ENCODE data around the gene GSG1L.

The GSG1L gene

DNA sequence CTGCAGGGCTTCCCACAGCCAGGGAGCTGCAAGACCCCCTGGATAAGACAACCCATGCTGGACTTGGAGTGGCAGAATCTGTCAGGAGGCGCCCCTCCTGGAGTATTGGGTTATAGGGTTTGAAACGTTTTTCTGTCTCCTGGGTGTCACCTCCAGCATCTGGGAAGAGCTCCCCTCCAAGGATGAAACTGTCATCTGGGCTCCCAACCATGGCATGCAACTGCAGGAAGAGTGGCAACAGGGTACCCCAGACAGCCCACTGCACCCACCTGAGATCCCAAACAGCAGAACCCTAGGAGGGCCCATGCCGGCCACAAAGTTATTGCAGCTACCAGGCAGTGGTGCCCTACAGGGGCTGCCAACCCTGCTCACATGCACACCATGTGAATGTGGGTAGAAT lies 636 bp upstream of the GSG1L start:
- no peak for DNase-seq (ENCODE audit: low read depth, low spot score)

DNA sequence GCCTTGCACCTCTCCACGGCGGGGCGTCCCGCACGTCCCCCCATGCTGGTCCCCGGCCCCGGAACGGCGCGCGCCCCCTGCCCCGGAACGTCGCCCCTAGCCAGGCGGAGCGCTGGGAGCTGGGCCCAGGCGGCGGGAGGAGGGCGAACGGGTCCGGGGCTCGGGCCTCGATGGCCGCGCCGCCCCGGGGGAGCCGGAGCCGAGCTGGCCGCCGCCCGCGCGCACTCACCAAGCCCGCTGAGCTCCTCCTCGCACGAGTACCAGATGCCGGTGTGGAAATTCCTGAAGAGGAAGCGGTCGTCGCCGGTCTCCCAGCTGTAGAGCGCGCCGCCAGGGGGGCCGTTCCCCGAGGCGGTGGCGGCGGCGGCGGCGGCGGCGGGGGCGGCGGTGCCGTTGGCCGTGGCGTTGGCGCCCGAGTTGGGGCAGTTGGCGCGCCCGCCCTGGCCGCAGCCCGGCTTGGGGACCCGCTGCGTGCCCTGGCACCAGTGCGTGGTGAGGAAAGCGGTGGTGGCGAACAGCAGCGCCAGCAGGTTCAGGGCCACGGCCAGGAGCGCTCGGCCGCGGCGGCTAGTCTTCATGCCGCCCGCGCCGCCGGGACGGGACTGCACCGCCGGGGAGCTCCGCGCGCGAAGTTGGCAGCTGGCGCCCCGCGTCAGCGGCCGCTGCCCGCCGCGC lies 530 bp downstream of the GSG1L start:
- DNase-seq (ENCODE audit: low read depth, low spot score): no peak

DNA sequence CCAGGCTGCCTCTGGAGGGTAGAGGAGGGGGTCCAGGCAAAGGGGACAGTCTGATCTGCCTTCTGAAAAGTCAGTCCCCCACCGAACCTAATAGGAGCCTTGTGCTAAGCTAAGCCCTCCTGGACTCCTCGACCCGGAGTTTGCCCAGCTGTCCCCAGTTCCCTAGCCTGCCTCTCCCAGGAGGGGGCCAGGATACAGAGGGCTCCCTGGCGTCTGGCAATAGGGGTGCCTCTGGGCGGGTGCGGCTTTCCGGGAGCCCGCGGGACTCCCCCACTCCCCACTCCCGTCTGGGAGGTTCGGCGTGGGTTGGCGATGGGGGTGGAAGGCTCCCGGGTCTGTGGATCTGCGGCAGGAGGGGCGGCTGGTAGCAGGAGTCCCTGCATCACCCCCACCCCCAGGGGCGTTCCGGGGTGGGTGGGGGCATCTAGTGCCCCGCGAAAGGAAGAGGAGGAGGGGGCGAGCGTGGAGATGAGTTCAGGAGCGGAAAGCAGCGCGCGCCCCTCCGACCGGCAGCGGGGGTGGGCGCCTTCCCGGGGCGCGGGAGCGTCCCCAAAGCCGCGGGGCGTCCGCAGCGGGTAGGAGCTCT lies 1.2 kb downstream of the GSG1L start:
- no peak for DNase-seq (ENCODE audit: low read depth, low spot score)

DNA sequence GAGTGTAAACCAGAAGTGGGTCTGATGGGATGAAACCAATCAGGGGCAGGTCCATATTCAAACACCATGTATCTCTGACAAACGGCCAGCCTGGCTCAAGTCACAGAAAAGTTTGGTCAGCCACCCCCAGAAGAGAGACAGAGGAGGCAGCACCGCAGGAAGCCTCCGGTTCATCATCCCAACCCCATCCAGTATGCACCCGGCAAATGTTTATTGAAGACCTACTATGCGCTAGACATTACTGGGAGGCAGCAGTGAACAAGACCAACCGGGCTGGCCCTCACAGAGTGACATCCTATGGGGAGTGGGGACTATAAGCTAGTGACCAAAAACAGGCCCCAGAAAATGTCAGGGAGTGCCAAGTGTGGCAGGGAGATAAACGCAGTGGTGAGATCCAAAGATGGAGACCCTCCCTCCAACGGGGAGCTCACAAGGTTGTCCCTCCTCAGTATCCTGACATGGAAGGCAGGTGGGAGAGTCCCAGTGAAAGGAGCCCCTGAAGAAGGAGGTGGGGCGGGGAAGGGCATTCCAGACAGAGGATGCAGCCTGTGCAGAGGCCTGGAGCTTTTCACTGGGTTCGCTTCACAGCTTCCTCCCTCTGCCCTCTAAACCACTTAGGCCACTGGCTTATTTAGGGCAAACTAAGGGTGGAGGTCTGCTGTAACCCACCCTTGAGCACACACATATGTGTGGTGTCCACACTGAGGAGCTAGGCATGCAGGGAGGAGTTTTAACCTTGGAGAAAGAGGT lies 2.0 kb downstream of the GSG1L start:
- no peak for DNase-seq (ENCODE audit: low read depth, low spot score)

DNA sequence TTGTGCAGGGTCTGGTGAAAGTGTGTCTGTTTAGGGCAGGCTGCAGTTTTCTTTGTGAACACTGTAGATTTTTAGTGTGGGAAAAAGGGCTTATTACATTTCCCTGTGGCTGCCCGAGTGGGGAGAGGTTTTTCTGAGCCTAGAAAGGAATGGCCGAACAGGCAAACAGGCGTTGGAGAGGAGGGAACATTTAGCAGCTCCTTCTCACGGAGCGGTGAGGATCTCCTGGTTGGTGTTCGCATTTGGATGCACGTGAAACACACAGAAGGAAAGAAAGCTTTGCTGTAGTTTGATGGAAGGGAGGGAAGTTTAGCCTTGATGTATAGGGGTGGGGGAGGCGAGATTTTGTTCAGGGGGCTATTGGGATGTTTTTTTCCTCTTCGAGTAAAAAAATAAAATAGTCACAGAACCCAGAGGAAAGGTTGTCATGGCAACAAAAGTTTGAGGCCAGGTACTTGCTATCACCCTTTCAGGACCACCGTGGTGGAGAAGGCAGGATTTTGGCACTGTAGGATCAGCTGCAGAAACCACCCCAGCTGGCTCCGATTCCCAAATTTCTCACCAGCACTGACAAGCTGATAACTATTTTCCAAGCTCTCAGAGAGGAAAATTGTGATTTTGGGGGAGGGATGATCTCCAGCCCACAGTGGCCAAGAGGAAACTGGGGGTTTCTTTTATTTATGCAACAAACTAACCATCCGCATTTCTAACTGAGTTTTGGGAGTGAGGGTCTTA lies 3.5 kb downstream of the GSG1L start:
- DNase-seq (ENCODE audit: low read depth, low spot score): no peak

DNA sequence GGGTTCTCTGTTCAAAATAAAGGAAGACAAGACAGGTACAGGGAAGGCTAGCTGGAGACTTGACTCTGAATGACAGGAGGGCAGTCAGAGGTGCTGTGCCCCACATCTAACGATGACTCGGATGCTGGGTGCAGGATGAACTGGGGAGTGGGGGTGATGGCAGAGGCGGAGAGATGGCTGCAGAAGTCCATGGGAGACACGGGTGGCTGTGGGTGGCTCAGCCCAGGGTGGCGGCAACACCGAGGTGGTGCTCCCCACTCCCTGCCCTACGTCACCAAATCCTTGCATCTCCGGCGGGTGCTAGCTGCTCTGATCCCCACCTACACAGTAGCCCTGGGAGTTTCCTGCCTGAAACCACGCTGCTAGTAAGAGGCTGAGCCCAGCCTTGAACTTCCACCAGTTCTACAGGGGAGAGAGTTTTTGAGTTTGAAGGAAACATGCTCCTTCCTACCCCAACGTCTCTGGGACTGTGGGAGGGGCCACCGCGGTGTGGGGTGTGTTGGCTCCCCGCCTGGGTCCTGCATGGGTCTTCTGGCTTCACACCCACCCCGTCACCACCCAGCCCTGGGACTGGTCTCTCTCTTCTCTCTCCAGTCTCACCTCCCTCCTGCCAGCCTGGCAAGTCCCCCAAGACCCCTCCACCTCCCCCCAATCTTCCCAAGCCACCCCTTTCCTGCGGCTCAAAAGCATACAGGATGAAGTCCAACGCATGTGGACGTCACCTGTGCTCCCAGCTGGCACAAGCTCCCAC lies 4.5 kb downstream of the GSG1L start:
- no peak for DNase-seq (ENCODE audit: low read depth, low spot score)

DNA sequence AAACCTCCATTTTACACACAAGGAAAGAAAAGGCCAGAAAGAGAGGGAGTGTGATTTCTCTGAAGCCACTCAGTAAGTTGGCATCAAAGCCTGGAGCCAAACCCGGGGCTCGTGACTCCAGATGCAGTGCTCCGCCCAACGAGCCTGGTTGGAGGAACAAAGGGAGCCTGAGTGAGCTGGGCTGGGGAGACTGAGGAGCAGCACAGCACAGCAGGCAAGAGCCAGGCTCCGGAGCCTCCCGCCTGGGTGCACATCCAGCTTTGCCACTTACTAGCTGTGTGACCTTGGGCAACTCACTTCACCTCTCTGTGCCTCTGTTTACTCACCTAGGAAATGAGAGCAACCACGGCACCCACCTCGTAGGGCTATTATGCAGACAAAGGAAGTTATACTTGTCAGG lies 5.6 kb downstream of the GSG1L start:
- DNase-seq (ENCODE audit: low read depth, low spot score): no peak

DNA sequence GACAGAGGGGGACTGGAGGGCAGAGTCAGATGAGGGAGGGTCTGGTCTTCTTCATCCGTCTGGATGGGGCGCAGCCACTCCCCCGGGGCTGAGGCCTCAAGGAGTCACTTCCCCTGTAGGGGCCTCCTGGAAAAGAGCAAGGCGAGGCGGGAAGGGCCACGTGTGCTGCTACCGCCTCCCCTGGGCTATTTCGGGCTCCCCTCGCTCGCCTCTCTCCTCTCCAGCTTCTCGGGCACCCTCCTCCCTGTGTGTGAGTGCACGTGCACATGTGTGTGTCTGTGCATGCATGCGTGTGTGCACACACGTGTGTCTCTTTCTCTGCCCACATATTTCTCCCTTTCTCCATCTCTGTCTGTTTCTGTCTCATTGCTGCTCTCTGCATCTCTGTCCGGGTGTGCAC lies 10.1 kb downstream of the GSG1L start:
- no peak for DNase-seq (ENCODE audit: low read depth, low spot score)

DNA sequence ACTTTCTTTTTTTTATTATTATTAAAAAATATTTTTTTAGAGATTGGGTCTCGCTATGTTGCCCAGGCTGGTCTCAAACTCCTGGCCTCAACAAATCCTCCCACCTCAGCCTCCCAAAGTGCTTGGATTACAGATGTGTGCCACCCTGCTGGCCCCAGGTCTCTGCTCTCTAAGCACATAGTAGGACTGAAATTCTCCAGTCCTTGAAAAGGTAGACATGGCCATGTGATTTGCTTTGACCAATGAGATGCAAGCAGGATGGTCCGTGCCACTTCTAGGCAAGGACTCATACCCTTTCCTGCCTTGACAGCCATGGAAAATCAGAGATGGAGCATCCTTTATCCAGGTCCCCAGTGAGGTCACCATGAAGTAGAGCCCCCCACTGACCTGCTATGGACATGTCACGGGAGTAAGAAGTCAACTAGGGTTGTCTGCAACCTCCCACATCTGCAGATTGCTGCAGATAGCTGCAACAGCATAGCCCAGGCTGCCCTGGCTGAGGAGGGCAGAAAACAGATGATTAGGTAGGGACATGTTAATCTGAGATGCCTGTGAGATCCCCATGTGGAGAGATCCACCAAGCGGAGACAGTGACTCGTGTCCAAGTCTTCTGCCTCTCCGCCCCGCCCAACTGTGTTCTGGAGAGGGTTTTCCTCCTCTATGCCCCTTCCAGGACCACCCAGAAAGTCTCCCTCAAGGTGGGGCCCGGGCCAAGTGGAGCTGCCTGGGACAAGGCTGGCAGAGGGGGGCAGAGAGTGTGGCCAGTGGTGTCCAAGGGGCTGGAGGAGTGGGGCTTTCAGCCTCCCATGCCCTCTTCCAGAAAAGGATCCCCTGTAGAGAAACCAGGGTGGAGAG lies 11.0 kb downstream of the GSG1L start:
- no peak for DNase-seq (ENCODE audit: low read depth, low spot score)

DNA sequence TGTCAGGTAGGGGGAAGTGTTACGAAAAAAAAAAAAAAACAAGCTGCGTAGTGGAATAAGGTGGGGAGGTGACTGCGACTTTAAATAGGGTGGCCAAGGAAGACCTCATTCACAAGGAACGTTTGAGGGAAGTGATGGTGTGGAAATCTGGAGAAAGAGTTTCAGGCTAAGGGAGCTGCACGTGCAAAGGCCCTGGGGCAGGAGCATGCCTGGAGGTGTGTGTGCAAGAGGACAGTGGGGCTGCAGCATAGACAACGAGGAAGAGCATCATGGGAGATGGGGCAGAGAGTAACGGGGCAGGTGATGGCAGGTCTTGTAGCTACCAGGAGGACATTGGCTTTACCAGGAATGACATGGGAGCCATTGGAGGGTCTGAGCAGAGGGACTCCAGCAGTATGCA lies 12.0 kb downstream of the GSG1L start:
- DNase-seq (ENCODE audit: low read depth, low spot score): no peak

DNA sequence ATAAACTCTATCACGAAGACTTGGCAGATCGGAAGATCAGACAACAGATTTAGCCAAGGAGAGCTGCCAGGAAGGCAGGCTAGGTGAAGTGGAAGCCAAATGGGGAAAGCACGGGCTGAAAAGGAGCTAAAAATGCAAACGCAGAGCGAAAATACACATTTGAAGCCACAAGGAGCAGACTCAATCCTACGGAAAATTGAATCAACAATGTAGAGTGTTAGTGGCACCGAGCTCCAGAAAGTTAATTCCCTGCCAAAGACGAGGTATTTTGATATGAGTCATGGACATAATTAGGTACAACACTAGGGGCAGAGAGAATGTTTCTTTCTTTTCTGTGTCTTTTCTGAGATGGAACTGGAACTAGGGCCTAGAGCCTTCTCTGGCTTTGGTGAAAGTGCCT lies 20.7 kb downstream of the GSG1L start:
- DNase-seq (ENCODE audit: low read depth, low spot score): no peak

DNA sequence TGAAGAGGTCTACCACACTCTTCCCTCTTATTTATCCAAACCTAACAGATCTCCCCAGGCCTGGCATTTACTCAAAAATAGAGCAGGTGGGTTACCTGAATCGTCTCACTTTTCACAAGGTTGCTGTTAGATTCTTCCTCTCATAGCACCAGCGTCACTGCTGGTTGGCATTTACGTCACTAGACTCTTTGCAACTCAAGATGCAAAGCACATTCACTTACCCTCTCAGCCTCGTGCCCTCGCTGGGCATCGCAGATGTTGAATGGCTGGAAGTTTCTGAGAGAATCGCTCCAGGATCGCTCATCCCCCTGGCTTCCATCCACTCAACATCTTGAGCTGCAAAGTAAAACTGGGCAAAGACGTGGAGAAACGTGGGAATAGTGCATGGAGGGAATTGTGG lies 21.9 kb downstream of the GSG1L start:
- no peak for DNase-seq (ENCODE audit: low read depth, low spot score)

DNA sequence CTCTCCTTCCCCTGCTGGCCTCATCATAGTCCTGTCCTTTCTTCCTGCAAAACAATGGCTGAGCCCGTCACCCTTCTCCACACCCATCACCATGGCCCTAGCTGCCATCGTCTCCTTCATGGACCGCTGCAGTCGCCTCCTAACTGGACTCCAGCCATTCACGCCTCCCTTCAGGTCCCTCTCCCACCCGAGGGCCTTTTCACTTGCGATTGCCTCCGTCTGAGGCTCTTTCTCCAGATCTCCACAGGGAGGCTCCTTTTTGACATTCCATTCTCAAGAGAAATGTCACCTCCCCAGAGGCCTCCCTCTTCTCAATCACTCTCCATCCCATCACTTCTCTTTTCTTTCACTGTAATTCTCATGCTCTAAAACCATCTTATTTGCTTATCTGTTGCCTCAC lies 23.5 kb downstream of the GSG1L start:
- no peak for DNase-seq (ENCODE audit: low read depth, low spot score)

DNA sequence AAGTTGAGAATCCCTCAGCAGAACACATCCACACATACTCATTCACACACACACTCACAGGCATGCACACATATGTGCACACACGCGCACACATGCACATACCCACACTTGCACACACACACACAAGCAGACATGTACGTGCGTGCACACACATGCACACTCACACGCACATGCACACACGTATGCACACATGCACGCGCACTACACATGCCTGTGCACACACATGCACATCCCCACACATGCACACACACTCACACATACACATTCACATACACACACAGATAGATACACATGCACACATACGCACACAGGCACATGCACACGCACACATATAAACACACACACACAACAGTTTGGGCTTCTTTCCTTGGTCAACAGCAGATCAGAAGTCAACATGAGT lies 24.0 kb downstream of the GSG1L start:
- no peak for DNase-seq (ENCODE audit: low read depth, low spot score)

DNA sequence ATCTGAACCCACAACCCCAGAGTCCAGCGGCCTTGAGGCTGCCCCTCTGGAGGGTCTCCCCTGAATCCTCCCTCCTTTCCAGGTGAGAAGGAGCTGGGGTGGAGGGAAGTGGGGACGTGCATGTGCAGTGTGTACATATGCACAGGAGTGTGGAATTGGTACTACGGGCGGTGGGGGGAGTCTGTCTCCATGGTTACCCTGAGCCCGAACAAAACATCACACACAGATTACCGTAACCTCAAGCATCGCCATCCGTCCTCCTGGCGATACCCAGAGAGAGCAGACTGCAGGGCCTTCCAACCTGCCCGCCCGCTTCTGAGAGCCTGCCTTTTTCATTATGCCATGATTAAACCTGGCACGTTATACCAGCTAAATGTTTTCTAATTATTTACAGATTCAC lies 25.1 kb downstream of the GSG1L start:
- DNase-seq (ENCODE audit: low read depth, low spot score): no peak

DNA sequence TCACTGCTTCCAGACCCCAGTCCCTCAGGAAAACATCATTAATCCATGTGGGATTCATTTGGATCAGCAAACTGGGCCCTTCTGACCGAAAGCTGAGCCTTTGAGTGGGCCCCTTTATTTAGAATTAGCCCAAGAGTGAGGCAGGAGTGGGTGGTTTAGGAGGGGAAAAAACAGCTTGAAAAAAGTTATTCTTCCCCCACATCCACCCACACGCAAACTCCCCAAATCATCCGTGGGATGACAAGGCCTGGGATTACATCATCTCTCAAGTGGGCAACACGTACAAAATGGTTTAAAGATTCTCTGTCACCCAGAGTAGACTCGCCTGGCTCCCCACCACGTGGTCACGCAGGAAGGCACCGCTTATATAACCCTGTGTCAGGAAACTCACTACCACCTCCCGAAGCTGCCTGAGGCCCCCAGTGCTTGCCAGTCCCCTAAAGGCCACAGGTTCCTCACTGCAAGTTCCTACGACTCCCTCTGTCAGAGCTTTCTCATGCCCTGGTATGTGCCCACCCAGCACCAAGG lies 27.6 kb downstream of the GSG1L start:
- no peak for DNase-seq (ENCODE audit: low read depth, low spot score)

DNA sequence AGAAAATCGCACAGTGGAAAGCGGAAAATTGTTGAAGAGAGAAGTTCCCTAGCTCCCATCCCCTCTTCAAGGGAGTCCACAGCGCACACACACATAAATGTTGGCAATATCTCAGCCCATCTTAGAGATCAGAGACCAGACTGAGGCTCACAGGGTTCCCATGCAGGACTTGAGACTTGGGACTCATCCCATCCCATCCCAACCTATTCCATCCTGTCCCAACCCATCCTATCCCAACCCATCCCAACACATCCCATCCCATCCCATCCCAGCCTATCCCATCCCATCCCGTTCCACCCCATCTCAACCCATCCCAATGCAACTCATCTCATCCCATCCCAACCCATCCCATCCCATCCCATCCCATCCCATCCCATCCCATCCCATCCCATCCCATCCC lies 29.6 kb downstream of the GSG1L start:
- DNase-seq (ENCODE audit: low read depth, low spot score): no peak

DNA sequence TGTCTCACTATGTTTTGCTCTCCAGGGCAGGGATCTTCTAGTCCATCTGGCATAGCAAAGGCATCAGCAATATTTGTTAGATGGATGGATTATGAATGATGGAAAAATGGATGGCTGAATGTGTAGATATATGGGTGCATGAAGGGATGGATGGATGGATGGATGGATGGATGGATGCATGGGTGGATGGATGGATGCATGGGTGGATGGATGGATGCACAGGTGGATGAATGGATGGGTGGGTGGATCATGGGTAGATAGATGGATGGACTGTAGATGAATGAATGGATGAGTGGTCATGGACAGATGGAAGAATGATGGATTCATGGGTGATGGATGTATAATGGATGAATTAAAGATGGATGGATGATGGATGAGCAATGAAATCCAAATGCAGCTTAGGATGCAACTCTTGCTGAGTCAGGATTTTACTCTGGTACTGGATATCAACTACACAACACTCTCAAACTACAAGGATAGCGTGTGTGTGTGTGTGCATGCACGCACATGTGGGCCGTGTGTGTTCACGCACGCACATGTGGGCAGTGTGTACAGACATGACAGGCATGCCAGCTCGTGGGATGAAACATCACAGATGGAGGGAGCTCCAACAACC lies 34.0 kb downstream of the GSG1L start:
- no peak for DNase-seq (ENCODE audit: low read depth, low spot score)

DNA sequence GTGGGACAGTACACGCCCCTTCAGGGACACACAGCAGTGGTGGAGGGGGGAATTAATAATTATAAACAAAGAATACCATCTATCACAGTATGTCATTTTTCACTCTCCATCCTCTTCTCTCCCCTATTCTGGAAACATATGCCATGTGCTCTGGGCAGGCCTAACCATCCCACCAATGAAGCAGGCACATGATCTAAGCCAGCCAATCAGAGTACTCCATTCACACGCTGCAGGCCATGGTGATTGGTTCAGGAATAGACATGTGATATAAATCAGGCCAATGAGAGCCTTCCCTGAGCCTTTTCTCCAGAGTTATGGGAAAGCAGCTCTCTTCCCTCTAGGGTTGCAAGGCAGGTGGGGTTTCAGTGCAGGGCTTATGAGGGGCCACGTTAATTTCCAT lies 36.5 kb downstream of the GSG1L start:
- no peak for DNase-seq (ENCODE audit: low read depth, low spot score)

DNA sequence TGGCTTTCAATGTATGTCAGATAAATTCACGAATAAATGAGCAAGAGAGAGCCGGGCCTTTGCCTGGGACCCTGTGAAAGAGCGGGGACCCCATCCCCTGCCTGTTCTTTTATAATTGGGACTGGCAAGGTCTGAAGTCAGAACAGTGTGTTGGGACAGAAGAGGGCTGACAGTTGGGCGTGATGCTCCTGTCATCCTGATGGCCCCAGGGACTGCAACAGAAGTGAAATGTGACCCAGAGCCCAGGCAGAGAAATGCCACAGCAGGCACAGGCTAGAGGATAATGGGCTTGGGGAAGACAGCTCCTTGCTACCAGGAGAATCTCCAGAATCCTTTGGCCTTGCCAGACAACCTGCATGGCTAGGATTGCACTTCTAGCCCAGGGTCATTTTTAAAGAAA lies 37.9 kb downstream of the GSG1L start:
- DNase-seq (ENCODE audit: low read depth, low spot score): no peak

Data from activated naive CD8-positive, alpha-beta T cell treated with anti-CD3 and anti-CD28 coated beads, Interleukin-2, amount 50 U/mL, for 16 hours (primary cell).